Measurements from ENCODE around the gene CAMKMT.

The CAMKMT gene

GRCh38 chr2:44528595-44528994 lies 166.8 kb downstream of the CAMKMT start:
- TF ChIP-seq RAD21 (IDR thresholded peaks at IDR 0.05; ENCODE audit: low read depth) (no peak), ZBTB7A (IDR thresholded peaks at IDR 0.05; ENCODE audit: low read depth) (no peak), YY1 (IDR thresholded peaks at IDR 0.05; ENCODE audit: low read depth) (no peak), EGR1 (IDR thresholded peaks at IDR 0.05) (no peak), REST (IDR thresholded peaks at IDR 0.05; ENCODE audit: low read depth) (no peak), FOXM1 (IDR thresholded peaks at IDR 0.05; ENCODE audit: borderline replicate concordance, low read depth) (no peak), NFIC (IDR thresholded peaks at IDR 0.05) (no peak), USF1 (IDR thresholded peaks at IDR 0.05) (no peak), CEBPB (IDR thresholded peaks at IDR 0.05) (no peak), EP300 (IDR thresholded peaks at IDR 0.05; ENCODE audit: borderline replicate concordance) (no peak), TCF12 (IDR thresholded peaks at IDR 0.05; ENCODE audit: low read depth) (no peak), TAF1 (IDR thresholded peaks at IDR 0.05; ENCODE audit: low read depth) (no peak), TEAD4 (IDR thresholded peaks at IDR 0.05) (no peak), MAX (IDR thresholded peaks at IDR 0.05) (no peak)

- no peak for TF ChIP-seq EP300 (IDR thresholded peaks at IDR 0.05; ENCODE audit: borderline replicate concordance)
- no peak for TF ChIP-seq TEAD4 (IDR thresholded peaks at IDR 0.05)
- no peak for TF ChIP-seq ZBTB7A (IDR thresholded peaks at IDR 0.05; ENCODE audit: low read depth)
- no peak for TF ChIP-seq EGR1 (IDR thresholded peaks at IDR 0.05)
- TF ChIP-seq RAD21 (IDR thresholded peaks at IDR 0.05; ENCODE audit: low read depth), result no peak
- TF ChIP-seq CREB1 (IDR thresholded peaks at IDR 0.05; ENCODE audit: low read depth), result no peak
- TF ChIP-seq NFIC (IDR thresholded peaks at IDR 0.05), result no peak
- TF ChIP-seq TAF1 (IDR thresholded peaks at IDR 0.05; ENCODE audit: low read depth), result no peak
Measured at GRCh38 chr2:44529448-44529847, 167.7 kb downstream of the CAMKMT start.

GRCh38 chr2:44531289-44531688 lies 169.5 kb downstream of the CAMKMT start:
- TF ChIP-seq RAD21 (IDR thresholded peaks at IDR 0.05; ENCODE audit: low read depth) (no peak), TAF1 (IDR thresholded peaks at IDR 0.05; ENCODE audit: low read depth) (no peak), CREB1 (IDR thresholded peaks at IDR 0.05; ENCODE audit: low read depth) (no peak), TCF12 (IDR thresholded peaks at IDR 0.05; ENCODE audit: low read depth) (no peak), REST (IDR thresholded peaks at IDR 0.05; ENCODE audit: low read depth) (no peak), TEAD4 (IDR thresholded peaks at IDR 0.05) (no peak), MAX (IDR thresholded peaks at IDR 0.05) (no peak), EP300 (IDR thresholded peaks at IDR 0.05; ENCODE audit: borderline replicate concordance) (no peak), ZBTB7A (IDR thresholded peaks at IDR 0.05; ENCODE audit: low read depth) (no peak), NFIC (IDR thresholded peaks at IDR 0.05) (no peak), YY1 (IDR thresholded peaks at IDR 0.05; ENCODE audit: low read depth) (no peak), FOXM1 (IDR thresholded peaks at IDR 0.05; ENCODE audit: borderline replicate concordance, low read depth) (no peak), USF1 (IDR thresholded peaks at IDR 0.05) (no peak), EGR1 (IDR thresholded peaks at IDR 0.05) (no peak), CEBPB (IDR thresholded peaks at IDR 0.05) (no peak)

GRCh38 chr2:44532031-44532430 lies 170.3 kb downstream of the CAMKMT start:
- TF ChIP-seq NFIC (IDR thresholded peaks at IDR 0.05) (no peak), USF1 (IDR thresholded peaks at IDR 0.05) (no peak), YY1 (IDR thresholded peaks at IDR 0.05; ENCODE audit: low read depth) (no peak), MAX (IDR thresholded peaks at IDR 0.05) (no peak), EGR1 (IDR thresholded peaks at IDR 0.05) (no peak), FOXM1 (IDR thresholded peaks at IDR 0.05; ENCODE audit: borderline replicate concordance, low read depth) (no peak), ZBTB7A (IDR thresholded peaks at IDR 0.05; ENCODE audit: low read depth) (no peak), TCF12 (IDR thresholded peaks at IDR 0.05; ENCODE audit: low read depth) (no peak), CEBPB (IDR thresholded peaks at IDR 0.05) (no peak), CREB1 (IDR thresholded peaks at IDR 0.05; ENCODE audit: low read depth) (no peak), RAD21 (IDR thresholded peaks at IDR 0.05; ENCODE audit: low read depth) (no peak), TAF1 (IDR thresholded peaks at IDR 0.05; ENCODE audit: low read depth) (no peak), TEAD4 (IDR thresholded peaks at IDR 0.05) (no peak), REST (IDR thresholded peaks at IDR 0.05; ENCODE audit: low read depth) (no peak), EP300 (IDR thresholded peaks at IDR 0.05; ENCODE audit: borderline replicate concordance) (no peak)
